Activated naive CD8-positive, alpha-beta T cell treated with anti-CD3 and anti-CD28 coated beads for 36 hours (primary cell): ENCODE results near the gene CNBP. TPM values are rescaled to one million over a fixed set of nuclear protein-coding genes. Genes with fewer than 3 reads are reported as not detected.
A peak's percentile ranks its signal among the peaks of the same experiment; 100 is the strongest.
"Not testable (repeated sequence)": the region's sequence is repeated elsewhere in the genome, so short reads cannot be mapped to it uniquely, and the experiment has no call there.

Source experiments
- DNase-seq: peaks from one replicate; pipeline ENCODE4 v3.0.0; 2021
- H3K27ac Mint-ChIP-seq: one replicate; pipeline ENCODE4 v1.8.0; 2022; ENCODE audit warnings: mild to moderate bottlenecking, moderate library complexity, mixed read lengths
- H3K27me3 Mint-ChIP-seq: one replicate; pipeline ENCODE4 v1.8.0; 2022; ENCODE audit warnings: mild to moderate bottlenecking, mixed read lengths
- H3K36me3 Mint-ChIP-seq: one replicate; pipeline ENCODE4 v1.8.0; 2021; ENCODE audit warnings: mild to moderate bottlenecking, mixed read lengths
- H3K4me1 Mint-ChIP-seq: one replicate; pipeline ENCODE4 v1.8.0; 2021; ENCODE audit warnings: mixed read lengths
- H3K4me3 Mint-ChIP-seq: one replicate; pipeline ENCODE4 v1.8.0; 2022; ENCODE audit warnings: mild to moderate bottlenecking, moderate library complexity, mixed read lengths
- H3K9me3 Mint-ChIP-seq: one replicate; pipeline ENCODE4 v1.8.0; 2022; ENCODE audit warnings: mixed read lengths
- total RNA-seq, 2 experiments: library from RNA; stranded (reverse); gene quantifications; one replicate each; pipeline ENCODE4 v1.2.3, GENCODE V29; 2021

CNBP gene
- 100 to 1,000 TPM; 483 to 487 TPM for total RNA-seq

DNA sequence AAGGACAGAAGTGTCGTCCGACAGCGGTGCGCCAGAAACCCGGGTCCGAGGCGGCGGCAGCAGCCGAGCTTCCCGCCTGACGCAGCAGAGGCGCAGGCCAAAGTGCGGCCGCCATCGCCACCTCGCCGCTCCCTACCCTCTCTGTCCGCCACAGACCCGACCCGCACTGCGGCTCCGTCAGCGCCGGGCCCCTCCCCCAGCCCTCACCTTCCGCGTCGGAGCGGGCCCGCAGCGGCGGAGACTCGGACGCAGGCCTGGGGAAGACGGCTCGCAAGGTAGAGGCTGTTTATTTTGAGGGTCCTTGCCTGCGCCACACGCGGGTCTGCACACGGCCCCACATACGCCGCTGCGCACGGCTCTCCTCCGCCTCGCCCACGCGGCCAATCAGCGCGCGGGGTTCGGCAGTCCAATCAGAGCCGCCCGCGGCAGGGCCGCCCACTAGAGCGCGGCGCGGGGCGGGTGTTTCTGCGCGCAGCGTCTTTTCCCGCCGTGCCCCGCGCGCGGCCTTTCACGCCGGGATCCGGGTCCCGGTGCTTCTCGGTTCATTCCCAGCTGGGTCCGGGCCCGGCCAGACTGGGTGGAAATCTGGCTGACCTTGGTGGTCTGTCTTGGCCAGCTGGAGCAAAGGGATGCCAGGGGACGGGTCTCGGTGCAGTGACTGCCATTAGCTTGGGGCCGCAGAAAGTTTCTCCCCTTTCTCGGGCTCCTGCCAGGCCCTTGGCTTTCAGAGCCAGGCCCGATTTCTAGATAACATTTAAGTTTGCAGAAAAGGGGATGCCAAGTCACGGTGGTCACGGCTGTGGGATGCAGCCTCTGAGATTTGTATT lies at the start of gene CNBP:
Gene CNBP, minus strand, starts transcription at position 328 of the 827 bp plus-strand sequence. CDS start 12,139 bp downstream, outside the sequence.
- peaks cover 42% of the 10 kb centered on the region for H3K4me1 Mint-ChIP-seq
- peaks cover 46% of the 10 kb centered on the region for H3K36me3 Mint-ChIP-seq
- H3K4me3 Mint-ChIP-seq, result peak within 1 kb of the TSS; percentile 97
- H3K9me3 Mint-ChIP-seq, result no peaks in the 10 kb centered on the region
- peak; percentile 97 for DNase-seq
- peak within 1 kb of the TSS; percentile 100 for H3K27ac Mint-ChIP-seq
- peaks cover 3% of the 10 kb centered on the region for H3K27me3 Mint-ChIP-seq

GRCh38 chr3:129231331-129232119 lies 47.8 kb upstream of the CNBP start:
- H3K27ac Mint-ChIP-seq, result no peak overlapping the region

GRCh38 chr3:129230311-129231019 lies 46.8 kb upstream of the CNBP start:
- no peaks in the 10 kb centered on the region for H3K36me3 Mint-ChIP-seq
- no peak for DNase-seq
- H3K4me1 Mint-ChIP-seq, result peaks cover 20% of the 10 kb centered on the region

More at GRCh38 chr3:129231331-129232119, 47.8 kb upstream of the CNBP start:
- H3K4me3 Mint-ChIP-seq, result no peak overlapping the region
- H3K36me3 Mint-ChIP-seq, result no peaks in the 10 kb centered on the region
- H3K27me3 Mint-ChIP-seq, result no peaks in the 10 kb centered on the region
- H3K9me3 Mint-ChIP-seq, result no peaks in the 10 kb centered on the region
- peaks cover 16% of the 10 kb centered on the region for H3K4me1 Mint-ChIP-seq
- no peak for DNase-seq

DNA sequence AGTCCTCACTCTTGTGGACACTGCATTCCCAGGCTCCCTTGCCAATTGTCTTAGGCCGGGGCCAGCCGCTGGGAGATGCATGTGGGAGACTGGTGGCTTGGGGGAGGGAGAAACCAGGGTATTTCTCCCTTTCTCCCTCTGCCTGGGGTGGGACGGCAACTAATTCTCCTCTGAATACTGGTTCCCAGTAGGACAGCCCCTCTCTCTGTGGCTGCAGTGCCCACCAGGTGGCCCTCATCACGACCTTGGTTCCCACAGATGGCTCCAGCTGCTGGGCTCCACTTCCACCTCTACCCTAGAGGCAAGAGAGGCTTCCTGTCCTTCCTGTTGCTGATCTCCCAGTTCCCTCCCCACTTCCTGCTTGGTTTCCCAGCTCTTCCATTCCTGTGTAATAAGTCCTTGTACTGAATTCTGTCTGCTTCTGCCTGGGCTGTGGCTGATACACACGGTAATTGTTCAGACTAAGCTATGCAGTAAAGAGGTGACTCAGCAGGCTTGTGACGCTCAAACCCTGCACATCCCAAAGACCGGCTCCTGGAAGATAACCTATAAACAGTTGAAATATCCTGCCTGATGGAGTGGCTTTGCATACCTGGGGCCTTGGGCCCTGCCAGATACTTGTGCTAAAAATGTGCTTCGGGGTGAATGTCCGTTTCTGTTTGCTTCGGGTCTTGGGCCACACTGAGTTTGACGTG lies 45.3 kb upstream of the CNBP start:
- DNase-seq, result no peak
- H3K9me3 Mint-ChIP-seq, result no peaks in the 10 kb centered on the region
- H3K27me3 Mint-ChIP-seq, result no peaks in the 10 kb centered on the region
- no peak overlapping the region for H3K4me3 Mint-ChIP-seq
- peaks cover 25% of the 10 kb centered on the region for H3K4me1 Mint-ChIP-seq
- H3K27ac Mint-ChIP-seq, result no peak overlapping the region
- no peaks in the 10 kb centered on the region for H3K36me3 Mint-ChIP-seq

More at GRCh38 chr3:129230311-129231019, 46.8 kb upstream of the CNBP start:
- H3K9me3 Mint-ChIP-seq, result no peaks in the 10 kb centered on the region
- no peak overlapping the region for H3K4me3 Mint-ChIP-seq
- H3K27ac Mint-ChIP-seq, result no peak overlapping the region
- H3K27me3 Mint-ChIP-seq, result no peaks in the 10 kb centered on the region

- H3K9me3 Mint-ChIP-seq, result no peaks in the 10 kb centered on the region
- no peak for DNase-seq
- H3K36me3 Mint-ChIP-seq, result no peaks in the 10 kb centered on the region
- H3K27me3 Mint-ChIP-seq, result no peaks in the 10 kb centered on the region
- no peak overlapping the region for H3K4me3 Mint-ChIP-seq
- H3K4me1 Mint-ChIP-seq, result peaks cover 19% of the 10 kb centered on the region
- H3K27ac Mint-ChIP-seq, result no peak overlapping the region
These were observed 42.7 kb upstream of the CNBP start for GRCh38 chr3:129226374-129226773.

DNA sequence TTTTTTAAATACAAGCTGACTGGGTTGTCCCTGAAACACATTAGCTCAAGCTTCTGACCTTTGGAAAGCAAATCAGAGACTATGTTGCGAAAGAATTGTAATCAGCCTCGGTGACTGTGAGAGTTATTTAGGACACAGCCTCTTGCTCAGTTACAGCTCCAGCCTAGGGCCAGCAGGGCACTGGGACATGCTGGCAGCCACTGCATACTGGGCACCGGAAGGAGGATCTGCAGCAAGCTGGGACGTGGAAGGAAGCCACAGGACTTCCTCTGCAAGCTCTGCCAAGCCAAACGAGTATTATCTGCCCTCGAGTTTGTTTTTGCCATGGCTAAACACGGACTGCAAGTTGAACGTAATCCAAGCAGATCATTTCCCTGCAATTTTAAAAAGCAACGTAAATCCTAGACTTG lies 41.3 kb upstream of the CNBP start:
- Mint-ChIP-seq H3K27me3 (no peaks in the 10 kb centered on the region), H3K27ac (peak overlapping the region; percentile 72), H3K36me3 (no peaks in the 10 kb centered on the region), H3K4me3 (peak overlapping the region; percentile 50), H3K4me1 (peaks cover 12% of the 10 kb centered on the region), H3K9me3 (no peaks in the 10 kb centered on the region)
- no peak for DNase-seq

DNA sequence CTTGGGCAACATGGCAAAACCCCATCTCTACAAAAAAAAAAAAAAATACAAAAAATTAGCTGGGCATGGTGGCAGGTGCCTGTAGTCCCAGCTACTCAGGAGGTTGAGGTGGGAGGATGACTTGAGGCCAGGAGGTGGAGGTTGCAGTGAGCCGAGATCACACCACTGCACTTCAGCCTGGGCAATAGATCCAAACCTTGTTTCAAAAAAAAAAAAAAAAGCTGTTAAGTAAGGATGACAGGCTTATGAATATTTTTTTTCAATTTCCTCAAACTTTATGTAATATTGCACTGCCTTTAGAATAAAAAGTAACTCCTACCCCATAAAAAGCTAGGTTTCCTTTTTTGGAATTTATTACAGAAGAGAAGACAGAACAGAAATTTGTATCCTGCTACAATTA lies 40.7 kb upstream of the CNBP start:
- peaks cover 12% of the 10 kb centered on the region for H3K4me1 Mint-ChIP-seq
- not testable (repeated sequence) for H3K9me3 Mint-ChIP-seq, H3K27me3 Mint-ChIP-seq, H3K4me3 Mint-ChIP-seq, H3K36me3 Mint-ChIP-seq, H3K27ac Mint-ChIP-seq, DNase-seq

GRCh38 chr3:129218742-129219141 lies 35.0 kb upstream of the CNBP start:
- Mint-ChIP-seq H3K4me1 (no peaks in the 10 kb centered on the region), H3K4me3 (no peak overlapping the region), H3K9me3 (no peaks in the 10 kb centered on the region), H3K27me3 (no peaks in the 10 kb centered on the region), H3K36me3 (no peaks in the 10 kb centered on the region), H3K27ac (no peak overlapping the region)
- no peak for DNase-seq

DNA sequence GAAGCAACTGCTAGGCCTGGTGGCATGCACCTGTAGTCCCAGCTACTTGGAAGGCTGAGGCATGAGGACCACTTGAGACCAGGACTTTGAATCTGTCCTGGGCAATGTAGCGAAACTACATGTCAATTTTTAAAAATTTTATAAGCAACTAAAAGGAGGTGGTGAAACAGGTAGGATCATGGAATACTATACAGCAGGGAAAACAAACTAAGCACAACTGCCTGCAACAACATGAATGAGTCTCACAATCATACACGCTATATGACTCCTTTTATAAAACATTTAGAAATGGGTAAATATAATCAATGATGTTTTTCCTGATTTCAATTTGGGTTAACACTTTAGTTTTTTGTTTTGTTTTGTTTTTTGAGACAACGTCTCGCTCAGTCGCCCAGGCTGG lies 29.5 kb upstream of the CNBP start:
- Mint-ChIP-seq H3K36me3 (no peaks in the 10 kb centered on the region), H3K27ac (no peak overlapping the region), H3K27me3 (no peaks in the 10 kb centered on the region), H3K4me1 (no peaks in the 10 kb centered on the region), H3K4me3 (no peak overlapping the region), H3K9me3 (no peaks in the 10 kb centered on the region)
- DNase-seq, result no peak

GRCh38 chr3:129211772-129212171 lies 28.1 kb upstream of the CNBP start:
- H3K9me3 Mint-ChIP-seq, result no peaks in the 10 kb centered on the region
- no peak overlapping the region for H3K27ac Mint-ChIP-seq

GRCh38 chr3:129211345-129211744 lies 27.6 kb upstream of the CNBP start:
- DNase-seq, result no peak
- no peaks in the 10 kb centered on the region for H3K4me1 Mint-ChIP-seq
- no peaks in the 10 kb centered on the region for H3K27me3 Mint-ChIP-seq
- H3K9me3 Mint-ChIP-seq, result no peaks in the 10 kb centered on the region
- no peak overlapping the region for H3K27ac Mint-ChIP-seq
- no peak overlapping the region for H3K4me3 Mint-ChIP-seq
- no peaks in the 10 kb centered on the region for H3K36me3 Mint-ChIP-seq

More at GRCh38 chr3:129211772-129212171, 28.1 kb upstream of the CNBP start:
- no peaks in the 10 kb centered on the region for H3K4me1 Mint-ChIP-seq
- no peak for DNase-seq
- no peaks in the 10 kb centered on the region for H3K36me3 Mint-ChIP-seq
- no peak overlapping the region for H3K4me3 Mint-ChIP-seq
- H3K27me3 Mint-ChIP-seq, result no peaks in the 10 kb centered on the region

GRCh38 chr3:129207479-129207878 lies 23.8 kb upstream of the CNBP start:
- no peaks in the 10 kb centered on the region for H3K36me3 Mint-ChIP-seq
- no peaks in the 10 kb centered on the region for H3K9me3 Mint-ChIP-seq
- no peaks in the 10 kb centered on the region for H3K4me1 Mint-ChIP-seq
- no peaks in the 10 kb centered on the region for H3K27me3 Mint-ChIP-seq
- no peak overlapping the region for H3K27ac Mint-ChIP-seq
- DNase-seq, result no peak
- no peak overlapping the region for H3K4me3 Mint-ChIP-seq

DNA sequence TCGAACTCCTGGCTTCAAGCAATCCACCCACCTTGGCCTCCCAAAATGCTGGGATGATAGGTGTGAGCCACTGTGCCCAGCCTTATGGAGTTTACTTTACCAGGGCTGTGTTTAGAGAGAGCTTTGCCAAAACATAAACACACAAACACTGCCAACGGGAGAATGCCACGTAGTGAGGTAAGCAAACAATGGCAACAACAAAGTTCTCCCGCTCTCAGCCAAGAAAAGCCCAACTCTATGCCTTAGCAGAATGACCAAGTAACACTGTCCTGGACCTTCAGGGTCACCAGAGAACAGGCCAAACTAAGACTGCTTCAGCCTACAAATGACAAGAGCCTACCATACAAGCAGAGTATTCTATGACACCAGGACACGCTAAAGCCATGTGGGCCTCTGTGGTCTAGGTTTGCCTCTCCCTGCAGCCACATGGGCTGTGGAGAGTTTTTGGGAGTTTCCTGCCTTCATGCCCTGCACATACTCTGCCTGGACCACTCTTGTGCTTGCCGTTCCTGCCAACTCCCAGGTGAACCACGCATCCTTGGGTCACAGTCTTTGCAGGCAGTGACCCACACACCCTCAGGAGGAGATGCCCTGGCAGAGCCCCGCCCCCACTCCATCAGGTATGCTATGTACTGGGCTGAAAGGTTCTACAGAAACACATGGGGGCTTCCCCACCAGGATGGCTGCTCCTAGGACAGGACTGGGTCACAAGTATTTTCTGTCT lies 21.6 kb upstream of the CNBP start:
- Mint-ChIP-seq H3K9me3 (no peaks in the 10 kb centered on the region), H3K4me1 (no peaks in the 10 kb centered on the region), H3K36me3 (no peaks in the 10 kb centered on the region), H3K27ac (no peak overlapping the region), H3K4me3 (no peak overlapping the region), H3K27me3 (no peaks in the 10 kb centered on the region)
- no peak for DNase-seq

DNA sequence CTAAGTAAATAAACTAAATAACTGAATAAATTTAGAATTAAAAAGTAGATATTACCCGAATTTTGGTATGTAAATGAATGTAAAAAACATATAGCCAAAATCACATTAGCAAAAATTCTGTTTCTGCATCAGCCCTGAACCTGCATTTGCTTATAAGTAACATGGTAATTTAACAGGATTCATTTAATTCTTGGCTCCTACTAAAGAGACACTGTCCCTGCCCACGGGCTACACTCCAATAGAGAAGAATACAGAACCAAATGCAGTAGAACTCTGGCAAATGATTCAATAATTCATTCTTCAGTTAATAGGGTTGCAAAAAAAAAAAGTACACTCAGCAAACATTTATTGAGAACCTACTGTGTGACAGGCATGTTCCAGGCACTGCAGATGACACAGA lies 20.8 kb upstream of the CNBP start:
- no peak overlapping the region for H3K27ac Mint-ChIP-seq
- H3K27me3 Mint-ChIP-seq, result no peaks in the 10 kb centered on the region
- no peak for DNase-seq
- no peaks in the 10 kb centered on the region for H3K4me1 Mint-ChIP-seq
- H3K36me3 Mint-ChIP-seq, result no peaks in the 10 kb centered on the region
- H3K4me3 Mint-ChIP-seq, result no peak overlapping the region
- H3K9me3 Mint-ChIP-seq, result no peaks in the 10 kb centered on the region
